CD8-positive, alpha-beta memory T cell (primary cell): ENCODE results near the gene LRRC8C. TPM values are rescaled to one million over a fixed set of nuclear protein-coding genes. Genes with fewer than 3 reads are reported as not detected.

ENCODE experiments used
- CTCF ChIA-PET: fragments of 350-600 bp; sonication (Branson Sonifier 250); formaldehyde crosslinking; loops from one replicate; lab custom pipeline; 2021; ENCODE audit warnings: antibody characterized with exemption; lab: Charles Lee
- POLR2A ChIA-PET: fragments of 350-600 bp; sonication (Branson Sonifier 250); formaldehyde crosslinking; loops from one replicate; lab custom pipeline; 2021; ENCODE audit warnings: antibody characterized with exemption; lab: Charles Lee
- DNase-seq, 5 donors: peaks; one replicate each; pipeline versions ENCODE4 v3.0.0 to v3.0.0-alpha.2; 2020 to 2022; ENCODE audit warnings: mixed read lengths in 1 of 5
- H3K27ac ChIP-seq: one replicate; pipeline ENCODE4 v1.7.0; 2013; ENCODE audit warnings: low read depth, mild to moderate bottlenecking, low read length, moderate library complexity
- H3K27me3 ChIP-seq: 2 replicates; pipeline ENCODE4 v1.7.0; 2013; ENCODE audit warnings: low read length, mild to moderate bottlenecking; ENCODE audit not compliant: insufficient read depth, poor library complexity, severe bottlenecking
- H3K36me3 ChIP-seq: 2 replicates; pipeline ENCODE4 v1.7.0; 2013; ENCODE audit warnings: mild to moderate bottlenecking, low read length, moderate library complexity; ENCODE audit not compliant: insufficient read depth
- H3K4me1 ChIP-seq: 2 replicates; pipeline ENCODE4 v1.7.0; 2013; ENCODE audit warnings: mild to moderate bottlenecking, low read length, moderate library complexity; ENCODE audit not compliant: insufficient read depth
- H3K4me3 ChIP-seq: 2 replicates; pipeline ENCODE4 v1.7.0; 2013; ENCODE audit warnings: mild to moderate bottlenecking, low read length
- H3K9me3 ChIP-seq: 2 replicates; pipeline ENCODE4 v1.7.0; 2013; ENCODE audit warnings: mild to moderate bottlenecking, low read length
- H3K27ac Mint-ChIP-seq, 8 donors: one replicate each; pipeline ENCODE4 v1.8.0; 2020 to 2021; ENCODE audit warnings: mixed read lengths in 8 of 8, mild to moderate bottlenecking in 6 of 8, inconsistent platforms in 3 of 8, moderate library complexity in 3 of 8
- H3K27me3 Mint-ChIP-seq, 2 donors: one replicate each; pipeline ENCODE4 v1.8.0; 2020 to 2021; ENCODE audit warnings: mixed read lengths in 2 of 2, mild to moderate bottlenecking in 1 of 2, moderate library complexity in 1 of 2
- H3K36me3 Mint-ChIP-seq, 3 donors: one replicate each; pipeline ENCODE4 v1.8.0; 2020 to 2021; ENCODE audit warnings: mixed read lengths in 3 of 3, inconsistent platforms in 1 of 3, mild to moderate bottlenecking in 1 of 3
- H3K4me1 Mint-ChIP-seq, 3 donors: one replicate each; pipeline ENCODE4 v1.8.0; 2020 to 2021; ENCODE audit warnings: mixed read lengths in 3 of 3, inconsistent platforms in 1 of 3, mild to moderate bottlenecking in 1 of 3
- H3K4me3 Mint-ChIP-seq, 7 donors: one replicate each; pipeline ENCODE4 v1.8.0; 2020 to 2021; ENCODE audit warnings: mixed read lengths in 7 of 7, mild to moderate bottlenecking in 6 of 7, moderate library complexity in 4 of 7, inconsistent platforms in 2 of 7
- H3K9me3 Mint-ChIP-seq, 5 donors: one replicate each; pipeline ENCODE4 v1.8.0; 2020 to 2022; ENCODE audit warnings: mixed read lengths in 5 of 5, mild to moderate bottlenecking in 3 of 5, moderate library complexity in 2 of 5, inconsistent platforms in 1 of 5
- polyA plus RNA-seq: library from polyadenylated mRNA; unstranded; fragments of 300-500 nt; fragmentation: Illumina TruSeq; gene quantifications from one replicate; pipeline ENCODE4 v1.2.3, GENCODE V29; 2021
- total RNA-seq, 2 experiments: library from RNA; stranded (reverse); gene quantifications; one replicate each; pipeline ENCODE4 v1.2.3, GENCODE V29; 2021

LRRC8C gene
- total and polyA plus RNA-seq, 3 experiments from 2014 or later: 19.7 to 63.5 (median 61.4) TPM

- H3K36me3 ChIP-seq: no peaks in the 10 kb centered on the region
- no peak overlapping the region for H3K27ac ChIP-seq
- Mint-ChIP-seq H3K4me1 (peaks cover 28 to 48% (median 35%) of the 10 kb centered on the region in 3 donors), H3K27ac (no peak overlapping the region), H3K27me3 (no peaks in the 10 kb centered on the region), H3K9me3 (no peaks in the 10 kb centered on the region), H3K4me3 (no peak overlapping the region), H3K36me3 (peaks cover 0 to 7% (median 3%) of the 10 kb centered on the region in 3 donors)
- no peak overlapping the region for H3K4me3 ChIP-seq
- POLR2A ChIA-PET: no interaction called here
- CTCF ChIA-PET: no interaction called here
- peaks cover 6% of the 10 kb centered on the region for H3K4me1 ChIP-seq
- no peak for DNase-seq
- no peaks in the 10 kb centered on the region for H3K27me3 ChIP-seq
- no peaks in the 10 kb centered on the region for H3K9me3 ChIP-seq
These were observed 99.8 kb downstream of the LRRC8C start for GRCh38 chr1:89732643-89733222.

GRCh38 chr1:89733748-89734147, 100.8 kb downstream of the LRRC8C start:
- no peak overlapping the region for H3K4me3 Mint-ChIP-seq
- Histone ChIP-seq H3K36me3 (no peaks in the 10 kb centered on the region), H3K27ac (no peak overlapping the region), H3K4me1 (no peaks in the 10 kb centered on the region), H3K4me3 (no peak overlapping the region), H3K9me3 (no peaks in the 10 kb centered on the region), H3K27me3 (no peaks in the 10 kb centered on the region)
- no peaks in the 10 kb centered on the region for H3K9me3 Mint-ChIP-seq
- H3K27me3 Mint-ChIP-seq: no peaks in the 10 kb centered on the region
- POLR2A ChIA-PET: no interaction called here
- peaks cover 24 to 48% (median 33%) of the 10 kb centered on the region in 3 donors for H3K4me1 Mint-ChIP-seq
- H3K27ac Mint-ChIP-seq: no peak overlapping the region
- CTCF ChIA-PET: no interaction called here
- DNase-seq: no peak
- peaks cover 0 to 3% (median 0%) of the 10 kb centered on the region in 3 donors for H3K36me3 Mint-ChIP-seq

DNA sequence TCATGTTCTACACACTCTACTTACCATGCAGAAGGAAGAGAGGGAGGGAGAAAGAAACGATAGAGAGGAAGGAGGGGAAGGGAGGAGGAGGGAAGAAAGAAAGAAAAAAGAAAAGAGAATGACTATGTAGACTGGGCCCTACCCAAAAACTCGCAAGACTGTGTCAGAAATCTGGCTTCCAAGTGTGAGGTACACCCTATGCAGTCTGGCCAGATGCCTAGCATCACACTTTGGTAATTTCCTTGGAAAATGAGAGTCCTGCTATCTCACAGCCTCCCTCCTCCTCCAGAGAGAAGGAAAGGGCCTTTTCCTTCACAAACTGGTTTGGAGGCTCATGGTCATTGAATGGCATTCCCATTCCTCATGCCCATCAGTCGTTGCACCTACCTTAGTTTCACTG, 101.5 kb downstream of the LRRC8C start:
- H3K27ac ChIP-seq: no peak overlapping the region
- no peaks in the 10 kb centered on the region for H3K27me3 ChIP-seq
- Mint-ChIP-seq H3K36me3 (peaks cover 0 to 4% (median 3%) of the 10 kb centered on the region in 3 donors), H3K4me1 (peaks cover 28 to 49% (median 35%) of the 10 kb centered on the region in 3 donors), H3K9me3 (no peaks in the 10 kb centered on the region), H3K27ac (peak overlapping the region in 1 of 8 donors; percentile 11), H3K4me3 (no peak overlapping the region), H3K27me3 (no peaks in the 10 kb centered on the region)
- H3K4me3 ChIP-seq: no peak overlapping the region
- no peaks in the 10 kb centered on the region for H3K36me3 ChIP-seq
- H3K4me1 ChIP-seq: peaks cover 5% of the 10 kb centered on the region
- CTCF ChIA-PET: no interaction called here
- no peaks in the 10 kb centered on the region for H3K9me3 ChIP-seq
- DNase-seq: no peak
- POLR2A ChIA-PET: no interaction called here

DNA sequence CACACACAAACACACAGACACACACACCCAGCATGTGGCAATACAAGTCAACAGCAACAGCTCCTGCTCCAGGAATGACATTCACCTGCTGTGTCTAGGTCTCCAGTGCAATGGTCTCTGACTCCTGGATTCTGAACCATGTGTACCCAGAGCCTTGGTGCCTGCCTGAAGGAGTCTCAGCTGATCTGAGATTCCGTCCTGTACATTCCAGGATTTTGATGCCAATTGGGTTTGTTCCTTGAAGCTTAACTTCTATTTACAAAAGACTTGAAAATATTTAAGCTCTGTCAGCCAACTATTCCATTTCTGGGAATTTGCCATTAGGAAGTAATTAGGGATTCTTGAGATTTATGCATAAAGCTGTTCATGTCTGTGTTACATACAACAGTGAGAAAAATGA, 102.6 kb downstream of the LRRC8C start:
- ChIA-PET POLR2A (no interaction called here), CTCF (interaction anchor here (1.1 to 1.2 kb wide), 2 partner anchors 11 to 27 kb away, joined by 3 to 5 read pairs; no protein-coding TSS in a partner anchor)
- Mint-ChIP-seq H3K4me3 (no peak overlapping the region), H3K36me3 (peaks cover 0 to 10% (median 3%) of the 10 kb centered on the region in 3 donors), H3K4me1 (peaks cover 38 to 60% (median 45%) of the 10 kb centered on the region in 3 donors), H3K27me3 (no peaks in the 10 kb centered on the region), H3K27ac (no peak overlapping the region), H3K9me3 (no peaks in the 10 kb centered on the region)
- Histone ChIP-seq H3K4me3 (no peak overlapping the region), H3K36me3 (no peaks in the 10 kb centered on the region), H3K9me3 (no peaks in the 10 kb centered on the region), H3K27me3 (no peaks in the 10 kb centered on the region), H3K4me1 (peaks cover 15% of the 10 kb centered on the region), H3K27ac (no peak overlapping the region)
- no peak for DNase-seq

DNA sequence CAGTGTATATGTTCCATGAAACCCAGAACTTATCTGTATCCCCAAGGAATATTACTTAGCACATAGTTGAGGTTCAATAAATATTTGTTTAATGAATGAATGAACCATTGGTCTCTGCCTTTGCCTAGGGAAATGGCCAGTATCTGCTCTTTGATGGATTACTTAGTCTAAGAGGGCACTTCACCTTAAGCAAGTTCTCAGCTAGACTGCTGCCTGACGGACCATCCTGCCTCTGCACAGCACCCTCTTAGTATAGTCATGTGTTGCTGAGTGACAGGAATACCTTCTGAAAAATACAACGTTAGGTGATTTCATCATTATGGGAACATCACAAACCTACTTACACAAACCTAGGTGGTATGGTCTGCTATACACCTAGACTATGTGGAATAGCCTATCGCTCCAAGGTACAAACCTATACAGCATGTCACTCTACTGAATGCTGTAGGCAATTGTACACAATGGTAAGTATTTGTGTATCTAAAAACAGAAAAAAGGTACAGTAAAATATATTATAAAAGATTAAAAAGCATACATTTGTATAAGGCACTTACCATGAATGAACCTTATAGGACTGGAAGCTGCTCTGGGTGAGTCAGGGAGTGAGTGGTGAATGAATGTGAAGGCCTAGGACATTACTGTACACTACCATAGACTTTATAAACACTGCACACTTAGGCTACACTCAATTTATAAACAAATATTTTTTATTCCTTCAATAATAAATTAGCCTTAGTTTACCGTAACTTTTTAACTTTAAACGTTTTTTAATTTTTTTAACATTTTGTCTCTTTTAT, 104.2 kb downstream of the LRRC8C start:
- Mint-ChIP-seq H3K4me1 (peaks cover 42 to 57% (median 53%) of the 10 kb centered on the region in 3 donors), H3K4me3 (no peak overlapping the region), H3K27me3 (no peaks in the 10 kb centered on the region)

GRCh38 chr1:89737985-89738510, 105.1 kb downstream of the LRRC8C start:
- DNase-seq: no peak
- peaks cover 0 to 10% (median 0%) of the 10 kb centered on the region in 3 donors for H3K36me3 Mint-ChIP-seq
- H3K27me3 Mint-ChIP-seq: no peaks in the 10 kb centered on the region
- no peaks in the 10 kb centered on the region for H3K36me3 ChIP-seq
- CTCF ChIA-PET: no interaction called here
- no peak overlapping the region for H3K4me3 ChIP-seq
- H3K27me3 ChIP-seq: no peaks in the 10 kb centered on the region
- H3K4me1 Mint-ChIP-seq: peaks cover 44 to 57% (median 53%) of the 10 kb centered on the region in 3 donors
- POLR2A ChIA-PET: no interaction called here
- H3K4me3 Mint-ChIP-seq: no peak overlapping the region
- H3K27ac ChIP-seq: no peak overlapping the region
- H3K27ac Mint-ChIP-seq: peak overlapping the region in 5 of 8 donors; percentile 11 to 74 (median 53)
- no peaks in the 10 kb centered on the region for H3K9me3 Mint-ChIP-seq
- H3K4me1 ChIP-seq: peaks cover 30% of the 10 kb centered on the region
- no peaks in the 10 kb centered on the region for H3K9me3 ChIP-seq

More for the DNA sequence above, 104.2 kb downstream of the LRRC8C start:
- Mint-ChIP-seq H3K9me3 (no peaks in the 10 kb centered on the region), H3K27ac (no peak overlapping the region), H3K36me3 (peaks cover 0 to 10% (median 3%) of the 10 kb centered on the region in 3 donors)
- Histone ChIP-seq H3K4me1 (peaks cover 30% of the 10 kb centered on the region), H3K36me3 (no peaks in the 10 kb centered on the region), H3K4me3 (no peak overlapping the region), H3K27ac (no peak overlapping the region), H3K27me3 (no peaks in the 10 kb centered on the region), H3K9me3 (no peaks in the 10 kb centered on the region)
- POLR2A ChIA-PET: no interaction called here
- CTCF ChIA-PET: no interaction called here
- no peak for DNase-seq

GRCh38 chr1:89739013-89739843, 106.3 kb downstream of the LRRC8C start:
- Histone ChIP-seq H3K9me3 (no peaks in the 10 kb centered on the region), H3K36me3 (no peaks in the 10 kb centered on the region), H3K4me1 (peaks cover 30% of the 10 kb centered on the region), H3K4me3 (peak overlapping the region; percentile 11), H3K27me3 (no peaks in the 10 kb centered on the region), H3K27ac (peak overlapping the region; percentile 33)
- peak overlapping the region; percentile 22 to 63 (median 54) for H3K4me3 Mint-ChIP-seq
- no peak for DNase-seq
- H3K9me3 Mint-ChIP-seq: peaks cover 0 to 1% (median 0%) of the 10 kb centered on the region in 5 donors
- POLR2A ChIA-PET: interaction anchor here (0.8 kb wide), 2 partner anchors 24 to 82 kb away, joined by 3 read pairs; no protein-coding TSS in a partner anchor
- peak overlapping the region; percentile 66 to 98 (median 89) for H3K27ac Mint-ChIP-seq
- CTCF ChIA-PET: interaction anchor here (2.2 to 2.7 kb wide), 2 partner anchors 13 to 23 kb away, joined by 6 to 7 read pairs; no protein-coding TSS in a partner anchor
- H3K4me1 Mint-ChIP-seq: peaks cover 46 to 62% (median 61%) of the 10 kb centered on the region in 3 donors
- no peaks in the 10 kb centered on the region for H3K27me3 Mint-ChIP-seq
- peaks cover 0 to 10% (median 0%) of the 10 kb centered on the region in 3 donors for H3K36me3 Mint-ChIP-seq
